SU-DHL-6 (cell line): ENCODE measurements around the gene UTP14C.
"Not testable (repeated sequence)": the region's sequence is repeated elsewhere in the genome, so short reads cannot be mapped to it uniquely, and the experiment has no call there.

Experiments used
- H2AFZ ChIP-seq: fragments of 200-600 bp; sonication (generic); 2 replicates; pipeline ENCODE4 v1.6.1; 2014; ENCODE audit warnings: low read depth, mild to moderate bottlenecking, moderate library complexity, mixed read lengths, antibody characterized with exemption, low read length; ENCODE audit not compliant: severe bottlenecking
- H3F3A ChIP-seq: fragments of 200-600 bp; shearing (Covaris generic); 2 replicates; pipeline ENCODE4 v1.6.0; 2016; ENCODE audit warnings: antibody characterized with exemption, mild to moderate bottlenecking; ENCODE audit not compliant: insufficient read depth
- H3K27ac ChIP-seq: fragments of 200-600 bp; sonication (generic); 2 replicates; pipeline ENCODE4 v1.5.1; 2016; ENCODE audit warnings: low read depth, mild to moderate bottlenecking, low read length, moderate library complexity, mixed read lengths
- H3K27me3 ChIP-seq: fragments of 200-600 bp; sonication (generic), shearing (Covaris generic); 2 replicates; pipeline ENCODE4 v1.6.0; 2014; ENCODE audit warnings: mild to moderate bottlenecking, low read length
- H3K36me3 ChIP-seq: fragments of 200-600 bp; sonication (generic); 2 replicates; pipeline ENCODE4 v1.6.1; 2014; ENCODE audit warnings: mild to moderate bottlenecking, low read length, mixed read lengths
- H3K4me2 ChIP-seq: fragments of 300-600, 200-600 bp; shearing (Covaris generic), sonication (generic); 2 replicates; pipeline ENCODE4 v1.6.0; 2014; ENCODE audit warnings: low read length, low read depth, mild to moderate bottlenecking; ENCODE audit not compliant: poor library complexity, severe bottlenecking
- H3K4me3 ChIP-seq: fragments of 200-600 bp; sonication (generic); 2 replicates; pipeline ENCODE4 v1.5.1; 2014; ENCODE audit warnings: antibody characterized with exemption, low read length, mild to moderate bottlenecking, mixed read lengths; ENCODE audit not compliant: insufficient read depth, poor library complexity, severe bottlenecking
- H3K79me2 ChIP-seq: fragments of 200-600 bp; sonication (generic); 2 replicates; pipeline ENCODE4 v1.6.1; 2014; ENCODE audit warnings: mild to moderate bottlenecking, low read length, moderate library complexity; ENCODE audit not compliant: insufficient read depth
- H3K9ac ChIP-seq: fragments of 200-600 bp; sonication (generic); 2 replicates; pipeline ENCODE4 v1.7.0; 2014; ENCODE audit warnings: mild to moderate bottlenecking, low read length
- H3K9me2 ChIP-seq: fragments of 200-600 bp; sonication (generic); replicated peaks from 2 replicates; pipeline ENCODE4 v1.6.1; 2014; ENCODE audit warnings: low read length; ENCODE audit not compliant: insufficient read depth
- H3K9me3 ChIP-seq: fragments of 200-600 bp; sonication (generic); 2 replicates; pipeline ENCODE4 v1.6.1; 2014; ENCODE audit warnings: low read length, mixed read lengths; ENCODE audit not compliant: insufficient read depth
- H4K20me1 ChIP-seq: fragments of 200-600 bp; sonication (generic); 2 replicates; pipeline ENCODE4 v1.6.1; 2014; ENCODE audit warnings: low read depth, mild to moderate bottlenecking, antibody characterized with exemption, low read length, moderate library complexity, mixed read lengths
- EZH2phosphoT487 ChIP-seq: fragments of 200-600 bp; sonication (generic), shearing (Covaris generic); conservative IDR thresholded peaks from 2 replicates; pipeline ENCODE4 v1.6.1; 2018; ENCODE audit warnings: mild to moderate bottlenecking, antibody characterized with exemption, low read length, moderate library complexity, mixed read lengths
- TF ChIP-seq, protein P1 (sequence below): fragments of 200-600 bp; sonication (generic); IDR thresholded peaks from one replicate; pipeline ENCODE4 v1.5.1; 2017; ENCODE audit warnings: antibody characterized with exemption, mild to moderate bottlenecking, low read length, moderate library complexity; ENCODE audit not compliant: insufficient read depth, poor library complexity, severe bottlenecking

UTP14C gene

DNA sequence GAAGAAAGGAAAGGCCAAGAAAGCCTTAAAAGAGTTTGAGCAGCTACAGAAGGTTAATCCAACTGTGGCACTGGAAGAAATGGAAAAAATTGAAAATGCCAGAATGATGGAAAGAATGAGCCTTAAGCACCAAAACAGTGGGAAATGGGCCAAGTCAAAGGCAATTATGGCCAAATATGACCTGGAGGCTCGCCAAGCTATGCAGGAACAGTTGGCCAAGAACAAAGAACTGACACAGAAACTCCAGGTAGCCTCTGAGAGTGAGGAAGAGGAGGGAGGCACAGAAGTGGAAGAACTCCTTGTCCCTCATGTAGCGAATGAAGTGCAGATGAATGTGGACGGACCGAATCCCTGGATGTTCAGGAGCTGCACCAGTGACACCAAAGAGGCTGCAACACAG lies 5.1 kb downstream of the UTP14C start:
- H3K36me3 ChIP-seq, result 0 out of 2 replicates have a peak, but pooled peaks cover 2% of the 10 kb centered on the region
- no peak for TF ChIP-seq EZH2phosphoT487
- TF ChIP-seq, protein P1, sequence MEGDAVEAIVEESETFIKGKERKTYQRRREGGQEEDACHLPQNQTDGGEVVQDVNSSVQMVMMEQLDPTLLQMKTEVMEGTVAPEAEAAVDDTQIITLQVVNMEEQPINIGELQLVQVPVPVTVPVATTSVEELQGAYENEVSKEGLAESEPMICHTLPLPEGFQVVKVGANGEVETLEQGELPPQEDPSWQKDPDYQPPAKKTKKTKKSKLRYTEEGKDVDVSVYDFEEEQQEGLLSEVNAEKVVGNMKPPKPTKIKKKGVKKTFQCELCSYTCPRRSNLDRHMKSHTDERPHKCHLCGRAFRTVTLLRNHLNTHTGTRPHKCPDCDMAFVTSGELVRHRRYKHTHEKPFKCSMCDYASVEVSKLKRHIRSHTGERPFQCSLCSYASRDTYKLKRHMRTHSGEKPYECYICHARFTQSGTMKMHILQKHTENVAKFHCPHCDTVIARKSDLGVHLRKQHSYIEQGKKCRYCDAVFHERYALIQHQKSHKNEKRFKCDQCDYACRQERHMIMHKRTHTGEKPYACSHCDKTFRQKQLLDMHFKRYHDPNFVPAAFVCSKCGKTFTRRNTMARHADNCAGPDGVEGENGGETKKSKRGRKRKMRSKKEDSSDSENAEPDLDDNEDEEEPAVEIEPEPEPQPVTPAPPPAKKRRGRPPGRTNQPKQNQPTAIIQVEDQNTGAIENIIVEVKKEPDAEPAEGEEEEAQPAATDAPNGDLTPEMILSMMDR, result no peak
- no peaks in the 10 kb centered on the region for H4K20me1 ChIP-seq

DNA sequence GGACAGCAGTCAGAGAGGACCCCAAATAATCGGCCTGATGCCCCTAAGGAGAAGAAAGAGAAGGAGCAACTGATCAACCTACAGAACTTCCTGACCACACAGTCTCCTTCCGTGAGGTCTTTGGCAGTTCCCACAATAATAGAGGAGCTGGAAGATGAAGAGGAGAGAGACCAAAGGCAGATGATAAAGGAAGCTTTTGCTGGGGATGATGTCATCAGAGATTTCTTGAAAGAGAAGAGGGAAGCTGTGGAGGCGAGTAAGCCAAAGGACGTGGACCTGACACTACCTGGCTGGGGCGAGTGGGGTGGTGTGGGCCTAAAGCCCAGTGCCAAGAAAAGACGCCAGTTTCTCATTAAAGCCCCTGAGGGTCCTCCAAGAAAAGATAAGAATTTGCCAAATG lies 5.9 kb downstream of the UTP14C start:
- H3K36me3 ChIP-seq, H3K9me2 ChIP-seq, H4K20me1 ChIP-seq, H3K4me2 ChIP-seq, H2AFZ ChIP-seq, H3K4me3 ChIP-seq, H3K9ac ChIP-seq, H3K9me3 ChIP-seq, H3K27me3 ChIP-seq, H3K79me2 ChIP-seq, H3K27ac ChIP-seq, H3F3A ChIP-seq: not testable (repeated sequence)

More for the DNA sequence above, 5.1 kb downstream of the UTP14C start:
- Histone ChIP-seq H3F3A (no peaks in the 10 kb centered on the region), H2AFZ (no peak overlapping the region), H3K4me2 (no peak overlapping the region), H3K9me3 (no peaks in the 10 kb centered on the region), H3K27me3 (no peaks in the 10 kb centered on the region), H3K9ac (no peak overlapping the region), H3K27ac (no peak overlapping the region), H3K9me2 (no peaks in the 10 kb centered on the region), H3K4me3 (no peak overlapping the region), H3K79me2 (peaks cover 9% of the 10 kb centered on the region; the same call in 1 of the 2 replicates)

DNA sequence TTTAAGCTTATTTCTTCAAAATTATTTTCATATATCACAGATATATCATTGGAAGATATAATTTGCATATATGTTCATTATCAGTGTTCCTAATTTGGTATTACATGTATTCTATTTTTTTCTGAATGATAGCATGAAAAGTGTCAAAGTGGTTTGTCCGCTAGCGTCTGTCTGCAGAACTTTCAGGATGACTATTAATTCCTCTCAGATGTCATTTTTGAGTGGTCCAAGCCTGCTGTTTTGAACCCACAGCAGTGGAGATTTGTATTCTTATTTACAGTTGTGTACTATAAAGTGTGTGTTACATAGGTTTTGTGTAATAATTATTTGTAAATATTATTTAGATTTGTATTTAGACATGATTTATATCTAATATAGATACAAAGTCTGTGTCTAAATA lies 8.5 kb downstream of the UTP14C start:
- H3K9me2 ChIP-seq, result no peaks in the 10 kb centered on the region
- no peaks in the 10 kb centered on the region for H3K79me2 ChIP-seq
- H3K4me2 ChIP-seq, result no peak overlapping the region
- H3F3A ChIP-seq, result no peaks in the 10 kb centered on the region
- no peaks in the 10 kb centered on the region for H3K36me3 ChIP-seq
- H2AFZ ChIP-seq, result no peak overlapping the region
- no peaks in the 10 kb centered on the region for H3K9me3 ChIP-seq
- H4K20me1 ChIP-seq, result 0 out of 2 replicates have a peak, but pooled peaks cover 3% of the 10 kb centered on the region
- no peaks in the 10 kb centered on the region for H3K27me3 ChIP-seq
- H3K9ac ChIP-seq, result no peak overlapping the region
- H3K4me3 ChIP-seq, result no peak overlapping the region
- H3K27ac ChIP-seq, result no peak overlapping the region
- no peak for TF ChIP-seq EZH2phosphoT487
- TF ChIP-seq, protein P1, result no peak

DNA sequence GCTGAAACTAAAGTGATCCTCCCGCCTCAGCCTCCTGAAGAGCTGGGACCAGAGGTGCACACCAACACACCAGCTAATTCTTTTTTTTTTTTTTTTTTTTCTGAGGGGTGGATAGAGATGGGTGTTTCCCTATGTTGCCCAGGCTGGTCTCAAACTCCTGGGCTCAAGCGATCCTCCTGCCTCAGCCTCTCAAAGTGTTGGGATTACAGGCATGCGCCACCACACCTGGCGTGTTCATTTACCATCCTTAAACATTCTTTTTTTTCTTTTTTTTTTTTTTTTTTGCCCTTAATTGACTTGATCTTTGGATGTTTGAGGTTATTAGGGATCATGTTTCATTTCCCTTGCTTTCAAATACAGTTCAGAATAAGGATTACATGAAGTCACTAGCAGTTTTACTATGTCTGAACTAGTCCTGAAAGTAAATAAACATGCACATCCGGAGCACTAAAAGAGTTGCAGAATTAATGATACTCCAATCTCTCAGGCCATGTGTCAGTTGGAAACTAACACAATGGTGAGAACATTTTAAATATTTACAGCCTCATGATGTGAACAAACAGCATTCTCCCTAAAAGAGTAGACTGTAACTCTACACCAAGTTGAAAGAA lies 10.2 kb downstream of the UTP14C start:
- Histone ChIP-seq H3K9me2 (no peaks in the 10 kb centered on the region), H3K9ac (no peak overlapping the region), H3K4me3 (no peak overlapping the region), H3K4me2 (no peak overlapping the region), H3F3A (no peaks in the 10 kb centered on the region), H3K27ac (no peak overlapping the region), H3K36me3 (no peaks in the 10 kb centered on the region), H4K20me1 (0 out of 2 replicates have a peak, but pooled peaks cover 3% of the 10 kb centered on the region), H3K27me3 (no peaks in the 10 kb centered on the region), H3K9me3 (no peaks in the 10 kb centered on the region), H3K79me2 (no peaks in the 10 kb centered on the region), H2AFZ (no peak overlapping the region)
- TF ChIP-seq, protein P1, result no peak
- TF ChIP-seq EZH2phosphoT487, result no peak
